GM19438 (cell line): ENCODE results near the gene RGS11.
"Not testable (repeated sequence)": the region's sequence is repeated elsewhere in the genome, so short reads cannot be mapped to it uniquely, and the experiment has no call there.

Source experiments
- ATAC-seq: cut with Tn5 transposase; IDR thresholded peaks from one replicate; pipeline ENCODE4 v1.9.1; 2021; ENCODE audit warnings: low read depth; ENCODE audit not compliant: unreplicated experiment

The RGS11 gene

GRCh38 chr16:281660-282255, 6.0 kb upstream of the RGS11 start:
- ATAC-seq, result no peak

DNA sequence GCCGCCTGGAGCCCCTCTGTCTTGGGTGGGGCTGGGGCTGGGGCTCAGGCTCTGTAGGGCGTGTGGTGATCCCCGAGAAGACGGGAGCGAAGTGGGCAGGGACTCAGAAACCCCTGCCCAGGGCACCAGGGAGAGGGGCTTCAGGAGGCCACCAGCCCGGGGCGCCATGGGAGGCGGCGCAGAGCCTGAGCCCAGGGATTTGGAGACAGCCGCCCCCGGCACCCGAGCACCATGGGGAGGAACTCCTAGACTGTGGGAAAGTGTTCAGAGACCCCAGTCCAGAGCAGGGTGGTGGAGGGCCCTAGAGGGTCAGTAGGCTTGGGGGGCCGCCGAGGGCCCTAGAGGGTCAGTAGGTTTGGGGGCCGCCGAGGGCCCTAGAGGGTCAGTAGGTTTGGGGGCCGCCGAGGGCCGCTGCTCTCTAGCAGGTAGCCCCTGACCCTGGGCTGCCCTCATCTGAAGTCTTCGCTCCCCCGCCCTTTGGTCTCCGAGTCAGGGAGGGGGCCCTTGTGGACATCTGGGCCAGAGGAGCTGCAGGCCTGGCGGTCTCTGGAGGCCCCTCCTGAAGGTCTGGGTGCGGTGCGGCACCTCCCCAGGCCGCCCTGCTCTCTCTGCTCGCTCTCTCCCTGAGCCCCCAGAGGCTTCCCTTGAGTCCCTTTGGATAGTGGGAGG, 5.4 kb upstream of the RGS11 start:
- ATAC-seq, result no peak

DNA sequence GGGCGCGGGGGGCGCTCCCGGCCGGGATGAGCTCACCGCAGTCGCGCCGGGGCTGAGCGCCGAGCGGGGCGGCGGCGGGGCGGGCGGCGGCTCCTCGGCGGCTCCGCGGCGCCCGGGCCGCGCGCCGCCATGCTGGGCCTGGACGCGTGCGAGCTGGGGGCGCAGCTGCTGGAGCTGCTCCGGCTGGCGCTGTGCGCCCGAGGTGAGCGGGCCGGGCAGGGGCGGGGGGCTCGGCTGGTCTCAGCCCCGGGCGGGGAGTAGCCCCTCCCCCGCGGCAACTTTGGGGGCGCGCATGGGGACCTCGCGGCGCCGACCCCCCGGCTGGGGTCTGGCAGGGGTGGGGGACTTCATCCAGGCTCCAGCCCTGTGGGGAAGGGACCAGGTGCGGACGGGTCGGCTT, 4.8 kb upstream of the RGS11 start, which contains the start of gene ARHGDIG:
Gene ARHGDIG (plus strand): TSS at position 40 of the 400 bp plus-strand sequence. CDS start 90 bp downstream, at position 130.
- ATAC-seq, result no peak

- ATAC-seq, result no peak
Measured at GRCh38 chr16:280005-280460, 4.3 kb upstream of the RGS11 start.

- ATAC-seq, result no peak
Measured at GRCh38 chr16:279531-279930, 3.8 kb upstream of the RGS11 start.

DNA sequence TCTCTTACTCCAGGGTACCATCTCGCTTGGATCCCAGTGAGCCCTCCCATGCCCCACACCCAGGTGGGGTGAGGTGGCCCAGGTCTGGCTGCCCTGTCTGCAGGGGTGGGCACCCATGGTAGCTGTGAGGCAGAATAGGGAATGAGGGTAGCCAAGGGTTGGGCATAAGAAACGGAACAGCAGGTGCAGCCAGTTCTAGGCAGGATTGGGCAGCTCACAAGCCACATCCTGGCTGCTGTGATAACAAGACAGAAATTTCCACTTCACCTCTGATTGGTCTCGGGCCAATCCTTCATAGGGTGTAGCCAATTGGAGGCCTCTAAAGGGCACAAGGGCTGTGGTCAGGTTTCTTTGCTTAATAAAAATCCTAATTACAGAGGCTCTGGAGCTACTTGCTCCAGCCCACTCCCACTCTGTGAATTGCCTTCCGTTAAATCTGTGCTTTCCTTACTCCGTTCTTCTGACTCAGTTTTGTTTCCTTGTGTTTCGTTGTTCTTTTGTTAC, 3.2 kb upstream of the RGS11 start:
- ATAC-seq, result no peak

GRCh38 chr16:276426-277077, 808 bp upstream of the RGS11 start:
- ATAC-seq, result no peak

DNA sequence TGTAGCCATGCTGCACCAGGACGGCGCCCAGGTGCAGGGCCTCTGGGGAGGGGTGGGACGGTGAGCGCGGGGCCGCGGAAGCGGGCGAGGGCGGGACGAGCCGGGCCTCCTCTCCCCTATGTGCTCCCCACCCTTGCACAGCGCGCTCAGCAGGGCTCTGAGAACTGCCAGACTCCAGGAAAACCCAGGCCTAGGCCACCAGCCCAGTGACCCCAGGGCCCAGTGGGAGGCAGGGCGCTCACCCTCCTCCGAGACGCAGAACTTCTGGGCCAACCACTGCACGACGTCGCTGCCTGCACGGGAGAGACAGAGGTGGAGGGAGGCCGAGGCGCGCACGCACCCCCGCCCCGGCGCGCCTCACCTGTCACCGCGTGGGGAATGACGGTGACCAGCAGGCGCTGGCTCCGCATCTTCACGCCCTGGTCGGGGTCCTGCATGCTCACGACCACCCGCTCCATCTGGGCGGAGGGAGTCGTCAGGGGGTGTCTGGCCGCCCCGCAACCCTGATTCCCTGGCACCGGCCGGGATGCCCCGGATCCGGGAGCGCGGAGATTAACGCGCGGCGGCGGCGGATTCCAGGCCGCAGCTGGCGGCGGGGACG, 603 bp downstream of the RGS11 start:
- ATAC-seq, result no peak

- ATAC-seq, result no peak
Measured at GRCh38 chr16:273547-274421, 2.0 kb downstream of the RGS11 start.

GRCh38 chr16:272633-273546, 2.9 kb downstream of the RGS11 start:
- no peak for ATAC-seq

DNA sequence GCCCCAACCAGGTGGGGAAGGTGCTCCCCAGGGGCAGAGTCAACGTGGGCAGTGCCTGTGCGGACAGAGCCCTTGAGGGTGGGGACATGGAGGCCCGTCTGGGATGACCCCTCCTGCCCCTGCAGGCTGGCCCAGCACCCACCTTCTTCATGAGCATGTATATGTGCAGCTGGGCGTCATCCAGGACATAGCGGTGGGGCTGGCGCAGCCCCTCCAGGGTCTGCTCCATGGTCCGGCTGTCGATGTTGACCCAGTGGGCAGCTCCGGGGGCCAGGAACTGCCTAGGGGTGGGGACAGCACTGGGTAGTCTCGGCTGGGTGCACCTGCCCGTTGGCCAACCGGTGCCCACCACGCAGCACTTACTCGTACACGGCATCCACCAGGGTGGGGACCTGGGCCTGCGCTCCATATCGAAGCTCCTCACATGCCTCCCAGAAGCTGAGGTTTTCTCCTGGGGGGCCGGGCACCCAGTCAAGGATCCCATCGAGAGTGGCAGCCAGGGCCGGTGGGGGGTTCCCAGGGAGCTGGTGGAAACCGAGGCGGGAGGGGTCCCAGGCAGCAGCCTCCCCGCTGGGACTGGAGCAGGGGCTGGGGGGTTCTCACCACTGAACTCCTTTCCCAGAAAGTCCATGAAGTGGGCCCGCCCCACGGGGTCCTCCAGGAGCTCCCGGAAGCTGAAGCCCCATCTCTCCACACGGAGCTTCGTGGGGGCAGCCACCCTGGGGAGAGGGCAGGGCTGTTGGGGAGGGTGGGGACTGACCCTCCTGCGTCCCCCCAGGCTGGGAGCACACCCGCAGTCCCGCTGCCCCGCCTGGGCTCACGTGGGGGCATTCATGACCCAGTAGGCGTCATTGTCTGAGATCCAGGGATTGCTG, 5.1 kb downstream of the RGS11 start:
- ATAC-seq, result no peak

DNA sequence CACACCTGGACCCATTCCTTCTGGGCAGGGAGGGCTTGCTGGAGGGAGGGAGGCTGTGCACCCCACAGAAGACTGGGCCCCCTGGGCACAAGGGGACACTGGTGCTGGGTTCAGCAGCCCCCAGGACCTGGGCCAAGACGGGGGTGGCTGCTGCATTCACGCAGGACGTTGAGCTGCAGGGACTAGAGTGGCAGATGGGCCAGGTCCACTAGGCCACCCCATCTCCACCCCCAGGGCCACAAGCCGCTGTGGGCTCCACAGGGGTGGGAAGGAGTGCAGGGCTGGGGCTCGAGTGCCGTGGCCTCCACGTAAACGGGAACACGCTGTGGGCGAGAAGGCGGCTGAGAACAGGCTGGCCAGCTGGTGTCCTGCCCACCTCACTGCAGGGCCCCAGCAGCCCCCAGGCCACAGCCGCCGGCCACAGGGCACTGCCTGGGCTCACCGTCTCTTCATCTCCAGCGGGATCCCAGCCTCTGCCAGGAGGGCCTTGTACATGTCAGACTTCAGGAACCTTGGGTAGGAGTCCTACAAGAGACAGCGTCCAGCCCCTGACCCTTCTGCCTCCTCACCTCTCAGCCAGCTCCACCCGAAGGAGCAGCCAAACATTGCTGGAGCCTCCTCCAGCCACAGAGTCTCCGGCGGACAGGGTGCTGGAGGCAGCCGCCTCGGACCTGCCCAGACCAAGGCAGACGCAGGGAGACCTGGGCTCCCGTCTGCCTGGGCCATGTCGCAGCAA, 6.5 kb downstream of the RGS11 start:
- no peak for ATAC-seq

DNA sequence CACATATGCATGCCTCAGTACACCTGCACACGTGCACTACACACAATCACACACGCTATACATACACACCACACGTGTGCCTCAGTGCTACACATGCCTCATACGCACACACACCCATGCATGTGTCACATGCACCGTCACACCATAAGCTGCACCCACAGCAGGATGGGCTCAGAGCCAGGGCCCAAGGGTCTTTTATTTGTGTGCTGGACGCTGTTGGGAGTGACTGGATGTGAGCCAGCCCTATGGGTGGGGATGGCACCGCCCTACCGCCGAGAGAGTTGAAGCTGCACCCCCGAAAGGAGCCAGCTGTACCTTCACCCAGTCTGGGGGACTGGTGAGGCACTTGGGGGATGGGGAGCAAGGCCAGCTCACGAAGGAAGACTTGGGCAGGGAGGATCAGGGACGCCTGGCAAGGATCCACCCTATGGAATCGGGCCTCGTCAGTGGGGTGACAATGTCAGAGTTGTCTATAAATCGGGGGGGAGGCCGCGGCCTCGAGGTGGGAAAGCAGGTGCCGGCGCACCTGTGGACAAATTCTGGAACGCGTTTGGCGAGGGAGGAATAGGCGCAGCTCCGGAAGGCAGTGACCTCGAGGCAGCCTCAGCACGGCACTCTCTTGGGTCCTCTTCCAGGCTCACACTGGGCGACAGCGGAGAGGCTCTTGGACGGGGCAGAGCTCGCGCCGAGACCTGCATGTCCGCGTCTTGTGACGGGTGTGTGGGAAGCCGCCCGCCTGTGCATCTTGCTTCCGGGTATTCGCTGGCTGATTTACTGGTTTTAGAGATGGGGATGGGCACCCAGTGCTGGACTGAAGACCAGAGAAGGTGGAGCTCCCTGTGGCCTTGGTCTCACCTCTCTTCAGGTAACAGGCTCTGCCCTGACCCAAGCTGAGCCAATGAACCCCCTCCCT, 7.3 kb downstream of the RGS11 start:
- ATAC-seq, result no peak

- not testable (repeated sequence) for ATAC-seq
Measured at GRCh38 chr16:267562-267961, 8.2 kb downstream of the RGS11 start.

- ATAC-seq, result no peak
Measured at GRCh38 chr16:266258-267164, 9.2 kb downstream of the RGS11 start.

GRCh38 chr16:265711-266110, 10.0 kb downstream of the RGS11 start:
- ATAC-seq, result no peak
